GM21786 (cell line): Measurements from ENCODE around the gene DMBT1.
"Not testable (repeated sequence)": the region's sequence is repeated elsewhere in the genome, so short reads cannot be mapped to it uniquely, and the experiment has no call there.

ENCODE experiments used
- ATAC-seq: cut with Tn5 transposase; IDR thresholded peaks from one replicate; pipeline ENCODE4 v1.9.1; 2021; ENCODE audit not compliant: unreplicated experiment

Gene DMBT1

GRCh38 chr10:122577311-122577885 lies 16.8 kb downstream of the DMBT1 start:
- no peak for ATAC-seq

DNA sequence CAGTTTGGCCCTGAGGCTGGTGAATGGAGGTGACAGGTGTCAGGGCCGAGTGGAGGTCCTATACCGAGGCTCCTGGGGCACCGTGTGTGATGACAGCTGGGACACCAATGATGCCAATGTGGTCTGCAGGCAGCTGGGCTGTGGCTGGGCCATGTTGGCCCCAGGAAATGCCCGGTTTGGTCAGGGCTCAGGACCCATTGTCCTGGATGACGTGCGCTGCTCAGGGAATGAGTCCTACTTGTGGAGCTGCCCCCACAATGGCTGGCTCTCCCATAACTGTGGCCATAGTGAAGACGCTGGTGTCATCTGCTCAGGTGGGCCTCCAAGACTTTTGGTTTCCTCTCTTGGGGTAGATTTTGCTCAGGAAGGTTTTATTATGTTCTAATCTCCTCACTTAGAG lies 25.5 kb downstream of the DMBT1 start:
- not testable (repeated sequence) for ATAC-seq

GRCh38 chr10:122587098-122587760 lies 26.7 kb downstream of the DMBT1 start:
- no peak for ATAC-seq

- ATAC-seq: no peak
These were observed 27.8 kb downstream of the DMBT1 start for GRCh38 chr10:122588381-122588780.

DNA sequence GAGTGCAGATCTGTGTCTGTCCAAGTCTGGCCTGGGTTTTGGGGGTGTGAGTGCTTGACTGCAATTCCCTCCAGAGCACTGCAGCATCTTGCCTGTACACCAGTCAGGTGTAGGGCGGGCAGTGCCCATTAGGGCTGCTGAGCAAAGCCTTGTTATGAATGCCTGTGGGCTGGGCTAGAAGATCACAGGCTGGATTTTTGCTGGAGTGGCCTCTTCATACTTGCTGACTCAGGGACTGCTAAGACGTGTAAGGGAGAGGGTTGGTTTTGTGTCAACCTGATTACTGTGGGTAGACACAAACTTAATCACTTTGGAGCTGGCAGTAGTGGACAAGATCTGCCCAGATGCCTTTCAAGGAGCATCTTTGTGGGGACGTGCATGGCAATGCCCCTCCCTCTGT lies 29.6 kb downstream of the DMBT1 start:
- ATAC-seq: no peak

GRCh38 chr10:122591736-122592135 lies 31.2 kb downstream of the DMBT1 start:
- ATAC-seq: no peak

DNA sequence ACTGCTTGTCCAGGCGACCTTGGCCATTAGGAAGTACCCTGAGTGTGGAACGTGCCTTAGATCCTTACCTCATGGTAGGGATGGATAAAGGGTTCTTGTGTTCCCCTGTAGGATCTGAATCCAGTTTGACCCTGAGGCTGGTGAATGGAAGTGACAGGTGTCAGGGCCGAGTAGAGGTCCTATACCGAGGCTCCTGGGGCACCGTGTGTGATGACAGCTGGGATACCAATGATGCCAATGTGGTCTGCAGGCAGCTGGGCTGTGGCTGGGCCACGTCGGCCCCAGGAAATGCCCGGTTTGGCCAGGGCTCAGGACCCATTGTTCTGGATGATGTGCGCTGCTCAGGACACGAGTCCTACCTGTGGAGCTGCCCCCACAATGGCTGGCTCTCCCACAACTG lies 31.6 kb downstream of the DMBT1 start:
- no peak for ATAC-seq

GRCh38 chr10:122617476-122618270 lies 57.1 kb downstream of the DMBT1 start:
- no peak for ATAC-seq

- no peak for ATAC-seq
These were observed 58.1 kb downstream of the DMBT1 start for GRCh38 chr10:122618461-122619165.

GRCh38 chr10:122620961-122621360 lies 60.4 kb downstream of the DMBT1 start:
- ATAC-seq: not testable (repeated sequence)

GRCh38 chr10:122624546-122624945 lies 64.0 kb downstream of the DMBT1 start:
- no peak for ATAC-seq

DNA sequence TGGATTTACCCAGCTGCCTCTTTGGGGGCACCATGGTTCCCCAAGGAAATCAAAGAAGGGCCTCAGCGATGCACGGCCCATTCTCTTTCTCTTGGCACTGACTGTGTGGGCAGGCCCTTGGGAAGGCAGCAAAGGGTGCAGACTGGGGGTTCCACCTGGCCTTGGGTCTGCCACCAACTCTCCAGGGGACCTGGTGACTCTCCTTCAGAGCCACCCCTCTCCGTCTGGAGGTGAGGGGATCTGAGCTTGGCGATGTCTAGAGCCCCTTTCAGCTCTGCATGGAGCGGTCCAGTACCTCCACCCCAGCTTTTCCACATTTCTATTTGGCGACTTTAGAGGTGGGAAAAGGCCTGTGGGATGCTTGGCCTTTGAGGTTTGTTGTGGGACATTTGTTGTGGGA lies 70.0 kb downstream of the DMBT1 start:
- no peak for ATAC-seq

- no peak for ATAC-seq
These were observed 71.5 kb downstream of the DMBT1 start for GRCh38 chr10:122632031-122632430.

DNA sequence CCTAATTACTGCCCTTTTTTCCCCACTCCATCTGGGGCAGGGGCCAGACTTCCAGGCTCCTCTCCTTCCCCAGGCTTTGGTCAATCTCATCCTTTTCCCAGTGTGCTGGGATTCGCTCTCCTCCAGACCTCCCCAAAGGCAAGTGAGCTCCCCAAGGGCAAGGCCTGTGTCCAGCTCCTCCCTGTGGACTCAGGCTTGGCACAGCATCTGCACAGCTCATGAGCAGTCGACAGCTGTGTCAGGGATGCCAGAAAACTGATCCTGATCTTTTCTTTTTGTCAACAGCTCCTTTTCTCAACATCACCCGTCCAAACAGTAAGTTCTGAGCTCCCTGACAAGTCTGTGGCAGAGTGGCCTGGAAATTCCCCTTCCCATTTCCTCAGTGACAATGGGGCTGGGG lies 72.0 kb downstream of the DMBT1 start:
- ATAC-seq: no peak

DNA sequence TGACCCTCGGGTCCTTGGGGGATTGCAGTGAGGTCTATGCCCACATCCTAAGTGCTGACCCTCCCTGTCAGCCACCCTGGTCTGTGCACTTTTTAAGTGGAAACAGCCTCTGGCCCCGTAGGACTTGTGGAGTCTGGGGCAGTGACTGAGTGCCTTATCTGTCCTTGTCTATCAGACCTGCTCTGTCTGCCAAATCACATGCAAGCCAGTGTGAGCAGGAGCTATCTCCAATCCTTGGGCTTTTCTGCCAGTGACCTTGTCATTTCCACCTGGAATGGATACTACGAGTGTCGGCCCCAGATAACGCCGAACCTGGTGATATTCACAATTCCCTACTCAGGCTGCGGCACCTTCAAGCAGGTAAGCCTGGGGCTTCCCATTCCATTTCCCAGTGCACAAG lies 76.4 kb downstream of the DMBT1 start:
- ATAC-seq: no peak

- ATAC-seq: no peak
These were observed 76.8 kb downstream of the DMBT1 start for GRCh38 chr10:122637376-122637775.

GRCh38 chr10:122638106-122638505 lies 77.6 kb downstream of the DMBT1 start:
- no peak for ATAC-seq

- no peak for ATAC-seq
These were observed 79.2 kb downstream of the DMBT1 start for GRCh38 chr10:122639801-122640200.

- ATAC-seq: no peak
These were observed 80.4 kb downstream of the DMBT1 start for GRCh38 chr10:122640921-122641320.

GRCh38 chr10:122642726-122643605 lies 82.4 kb downstream of the DMBT1 start:
- no peak for ATAC-seq
